ENCODE data around the gene PPP6R2.
"Not testable (repeated sequence)": the region's sequence is repeated elsewhere in the genome, so short reads cannot be mapped to it uniquely, and the experiment has no call there.

The PPP6R2 gene

GRCh38 chr22:50422961-50423815 lies 80.1 kb downstream of the PPP6R2 start:
- ChIA-PET POLR2A (no interaction called here), CTCF (no interaction called here)
- TF ChIP-seq CTCF (IDR thresholded peaks at IDR 0.05; ENCODE audit: insufficient read depth, low read length, missing control alignments), result no peak
- no peak for DNase-seq (ENCODE audit: low read depth, low spot score)
- H3K4me3 ChIP-seq (ENCODE audit: low read depth, low read length), result no peak overlapping the region

GRCh38 chr22:50423956-50424355 lies 80.8 kb downstream of the PPP6R2 start:
- no peak overlapping the region for H3K4me3 ChIP-seq (ENCODE audit: low read depth, low read length)
- POLR2A ChIA-PET, result no interaction called here
- no peak for TF ChIP-seq CTCF (IDR thresholded peaks at IDR 0.05; ENCODE audit: insufficient read depth, low read length, missing control alignments)
- CTCF ChIA-PET, result no interaction called here
- DNase-seq (ENCODE audit: low read depth, low spot score), result no peak

- H3K4me3 ChIP-seq (ENCODE audit: low read depth, low read length), result no peak overlapping the region
- TF ChIP-seq CTCF (IDR thresholded peaks at IDR 0.05; ENCODE audit: insufficient read depth, low read length, missing control alignments), result no peak
- DNase-seq (ENCODE audit: low read depth, low spot score), result no peak
- ChIA-PET POLR2A (no interaction called here), CTCF (interaction anchor here (1.0 to 1.2 kb wide), 2 partner anchors 72 to 196 kb away, joined by 3 to 4 read pairs; no protein-coding TSS in a partner anchor)
Observed at GRCh38 chr22:50425179-50425916, 82.2 kb downstream of the PPP6R2 start.

GRCh38 chr22:50432131-50432876 lies 89.2 kb downstream of the PPP6R2 start:
- ChIA-PET POLR2A (no interaction called here), CTCF (no interaction called here)
- TF ChIP-seq CTCF (IDR thresholded peaks at IDR 0.05; ENCODE audit: insufficient read depth, low read length, missing control alignments), result no peak
- no peak overlapping the region for H3K4me3 ChIP-seq (ENCODE audit: low read depth, low read length)
- DNase-seq (ENCODE audit: low read depth, low spot score), result no peak

GRCh38 chr22:50432877-50433510 lies 89.9 kb downstream of the PPP6R2 start:
- CTCF ChIA-PET, result not testable (repeated sequence)

GRCh38 chr22:50434849-50435248 lies 91.7 kb downstream of the PPP6R2 start:
- TF ChIP-seq CTCF (IDR thresholded peaks at IDR 0.05; ENCODE audit: insufficient read depth, low read length, missing control alignments), result no peak
- H3K4me3 ChIP-seq (ENCODE audit: low read depth, low read length), result no peak overlapping the region
- POLR2A ChIA-PET, result no interaction called here
- CTCF ChIA-PET, result no interaction called here
- DNase-seq (ENCODE audit: low read depth, low spot score), result no peak

More at GRCh38 chr22:50432877-50433510, 89.9 kb downstream of the PPP6R2 start:
- DNase-seq (ENCODE audit: low read depth, low spot score); POLR2A ChIA-PET; H3K4me3 ChIP-seq (ENCODE audit: low read depth, low read length): not testable (repeated sequence)

Data from AG04449 (cell line).